A549 treated with RU486 at 1 μM for 4 hours (cell line): ENCODE data around the gene UBE2I. TPM values are rescaled to one million over a fixed set of nuclear protein-coding genes. Genes with fewer than 3 reads are reported as not detected.

ENCODE experiments used
- total RNA-seq: library from RNA; stranded (reverse); fragments of 200-300 nt; extraction: Qiagen RNA extraction; gene quantifications from 5 replicates; pipeline ENCODE4 v1.2.3, GENCODE V29; 2022; ENCODE audit warnings: low read depth

UBE2I gene
- total RNA-seq = 162 to 245 TPM (median 176 TPM) in 5 replicates

DNA sequence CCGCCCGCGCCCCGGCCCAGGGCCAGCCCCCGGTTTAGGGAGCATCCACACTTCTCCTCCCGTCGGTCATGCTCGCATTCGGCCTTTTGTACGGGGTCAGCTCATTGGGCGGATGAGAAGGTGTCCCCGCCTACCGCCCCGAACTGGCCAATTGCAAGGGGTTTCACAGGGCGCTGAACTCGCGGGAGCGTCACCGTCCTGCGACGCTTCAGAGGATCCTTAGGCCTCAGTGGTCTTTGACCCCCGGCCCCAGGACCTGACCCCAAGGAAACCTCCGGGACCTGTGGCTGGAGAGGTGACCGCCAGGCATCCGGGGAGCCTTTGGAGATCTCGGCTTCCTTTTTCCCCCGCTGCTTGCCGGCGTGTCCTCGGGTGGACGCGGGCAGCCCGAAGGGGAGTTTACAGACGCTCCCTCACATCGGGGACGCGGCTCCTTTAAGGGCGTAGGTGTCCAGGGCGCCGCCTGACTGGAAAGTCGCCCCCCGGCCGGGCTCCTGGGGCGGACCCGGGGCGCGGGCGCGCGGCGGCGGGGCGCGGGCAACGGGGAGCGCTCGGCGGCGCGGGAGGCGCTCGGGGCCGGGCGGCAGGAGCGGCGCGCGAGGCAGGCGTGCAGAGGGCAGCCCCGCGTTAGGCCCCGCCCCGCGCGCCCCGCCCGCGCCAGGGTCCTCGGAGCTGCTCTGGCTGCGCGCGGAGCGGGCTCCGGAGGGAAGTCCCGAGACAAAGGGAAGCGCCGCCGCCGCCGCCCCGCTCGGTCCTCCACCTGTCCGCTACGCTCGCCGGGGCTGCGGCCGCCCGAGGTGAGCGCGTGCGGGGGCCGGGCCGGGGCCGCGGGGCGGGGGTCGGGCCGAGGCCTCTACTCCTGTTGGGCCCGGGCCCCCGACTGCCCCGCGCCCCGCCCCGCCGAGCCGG is at the start of gene UBE2I:
Gene UBE2I (plus strand): TSS at position 660 of the 909 bp plus-strand sequence. CDS start 4,395 bp downstream, outside the sequence.

GRCh38 chr16:1333149-1333812 is 23.8 kb downstream of the UBE2I start, which contains the start of gene BAIAP3:
TSS of gene BAIAP3 (plus strand) at chr16:1333645. CDS start at chr16:1338550, 4,905 bp downstream.

DNA sequence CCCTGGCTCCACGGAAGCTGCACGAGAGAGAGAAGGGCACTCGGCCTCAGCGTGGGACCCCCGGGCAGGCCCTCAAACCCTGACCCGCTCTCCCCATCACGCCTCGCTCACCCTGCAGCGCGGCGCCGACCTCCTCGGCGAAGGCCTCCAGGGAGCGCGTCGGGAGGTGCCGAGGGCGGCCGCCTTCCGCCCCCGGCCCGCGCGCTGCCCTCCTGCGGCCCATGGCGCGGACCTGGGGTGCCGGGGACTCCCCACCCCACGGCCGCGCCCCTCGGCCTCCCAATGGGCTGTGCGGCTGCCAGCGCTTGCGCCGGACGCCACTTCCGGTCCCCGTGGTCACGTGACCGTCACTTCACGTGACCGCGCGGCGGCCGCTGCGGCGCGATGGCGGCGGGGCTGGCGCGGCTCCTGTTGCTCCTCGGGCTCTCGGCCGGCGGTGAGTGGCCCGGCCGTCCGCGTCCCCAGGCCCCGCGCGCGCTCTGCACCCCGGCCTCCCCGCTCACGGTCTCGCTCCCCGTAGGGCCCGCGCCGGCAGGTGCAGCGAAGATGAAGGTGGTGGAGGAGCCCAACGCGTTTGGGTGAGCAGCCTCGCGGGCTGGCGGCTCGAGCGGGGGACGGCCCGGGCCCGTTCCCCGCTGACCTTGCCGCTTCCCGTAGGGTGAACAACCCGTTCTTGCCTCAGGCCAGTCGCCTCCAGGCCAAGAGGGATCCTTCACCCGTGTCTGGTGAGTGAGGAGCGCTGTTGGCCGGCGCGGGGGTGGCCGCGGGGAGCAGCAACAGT is 42.3 kb downstream of the UBE2I start, which contains the start of the genes GNPTG and TSR3:
Gene GNPTG (plus strand): TSS at position 350 of the 781 bp plus-strand sequence. CDS start 35 bp downstream, at position 385.
Gene TSR3 (minus strand): TSS at position 297 of the 781 bp plus-strand sequence. CDS start 74 bp downstream, at position 223.

Other genes starting within 250 kb of the UBE2I start
- gene SSTR5, start 236.9 kb upstream of the UBE2I start, total RNA-seq = 0.20 to 0.33 TPM (median 0.25 TPM) in 5 replicates
- not detected in 5 replicates for gene C1QTNF8, start 213.4 kb upstream of the UBE2I start, total RNA-seq
- gene CACNA1H, start 156.5 kb upstream of the UBE2I start, total RNA-seq = 7.0 to 13.9 TPM (median 11.7 TPM) in 5 replicates
- 0.14 TPM in 1 of 5 replicates, not detected in the others for gene TPSG1, start 84.4 kb upstream of the UBE2I start, total RNA-seq
- gene TPSB2, start 79.5 kb upstream of the UBE2I start, total RNA-seq = not detected in 5 replicates
- gene TPSAB1, start 68.9 kb upstream of the UBE2I start, total RNA-seq = 0.21 TPM in 1 of 5 replicates, not detected in the others
- not detected in 5 replicates for gene TPSD1, start 53.6 kb upstream of the UBE2I start, total RNA-seq
- gene BAIAP3, start 24.0 kb downstream of the UBE2I start, total RNA-seq = 0.90 to 1.2 TPM (median 0.99 TPM) in 5 replicates
- gene TSR3, start 42.2 kb downstream of the UBE2I start, total RNA-seq = 56.5 to 98.9 TPM (median 94.1 TPM) in 5 replicates
- 22.0 to 35.1 TPM (median 34.2 TPM) in 5 replicates for gene GNPTG, start 42.3 kb downstream of the UBE2I start, total RNA-seq
- 23.4 to 44.3 TPM (median 41.7 TPM) in 5 replicates for gene UNKL, start 105.1 kb downstream of the UBE2I start, total RNA-seq
- 30.1 to 39.9 TPM (median 36.1 TPM) in 5 replicates for gene UQCC4, start 111.1 kb downstream of the UBE2I start, total RNA-seq
- gene PERCC1, start 121.4 kb downstream of the UBE2I start, total RNA-seq = not detected in 5 replicates
- 0.13 to 0.49 TPM (median 0.41 TPM) in 5 replicates for gene CCDC154, start 134.9 kb downstream of the UBE2I start, total RNA-seq
- gene CLCN7, start 165.4 kb downstream of the UBE2I start, total RNA-seq = 54.7 to 83.5 TPM (median 74.9 TPM) in 5 replicates
- gene PTX4, start 179.3 kb downstream of the UBE2I start, total RNA-seq = not detected in 5 replicates
- gene TELO2, start 183.7 kb downstream of the UBE2I start, total RNA-seq = 26.4 to 46.2 TPM (median 38.6 TPM) in 5 replicates
- not detected in 5 replicates for gene TMEM204, start 224.0 kb downstream of the UBE2I start, total RNA-seq